ENCODE results near the gene TUBGCP6.

The TUBGCP6 gene

DNA sequence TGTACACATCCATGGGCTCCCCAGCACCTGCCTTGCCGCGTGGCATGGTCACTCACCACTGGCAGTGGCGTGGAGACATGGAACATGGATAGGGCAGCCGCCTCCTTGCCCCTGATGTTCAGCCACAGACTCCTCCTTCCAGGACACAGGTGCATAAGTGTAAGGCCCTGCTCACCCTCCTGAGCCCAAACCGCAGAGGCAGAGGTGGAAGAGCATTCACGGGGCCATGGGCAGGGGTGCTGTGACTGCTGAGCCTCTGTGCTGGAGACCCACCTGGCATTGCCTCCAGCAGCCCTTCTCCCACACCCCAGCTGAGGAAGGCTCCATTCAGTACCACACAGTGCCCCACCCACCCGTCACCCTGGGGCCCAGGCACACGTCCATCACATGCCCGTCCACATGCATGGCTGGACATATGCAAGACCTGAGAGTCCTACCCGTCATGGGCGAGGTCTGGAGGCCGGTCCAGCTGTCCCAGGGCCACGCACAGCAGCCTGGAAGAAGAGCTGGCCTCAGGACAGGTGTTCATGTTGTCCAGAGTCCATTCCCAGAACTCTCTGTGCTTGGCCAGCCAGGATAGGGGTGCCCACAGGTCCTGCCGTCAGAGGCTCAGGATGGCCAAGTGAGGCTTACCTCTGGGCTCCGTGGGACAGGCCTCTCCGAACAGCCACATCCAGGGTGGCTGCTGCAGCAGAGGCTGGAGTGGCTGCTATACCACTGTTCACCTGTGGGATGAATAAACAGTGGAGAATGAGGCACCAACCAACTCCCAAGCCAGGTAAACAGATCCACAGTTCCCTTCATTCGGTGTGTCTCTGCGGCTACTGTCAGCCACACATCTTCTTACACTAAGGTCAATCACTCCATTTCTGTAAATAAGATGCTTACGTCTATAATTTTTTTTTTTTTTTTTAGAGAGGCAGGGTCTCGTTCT lies 1.7 kb upstream of the TUBGCP6 start:
- DNase-seq (ENCODE audit: insufficient read length) (no peak), FAIRE-seq (peak; percentile 5)
- TF ChIP-seq POLR2A (IDR thresholded peaks at IDR 0.05; ENCODE audit: low read depth, low read length): no peak; the same call in 1 of the 2 replicates
- TF ChIP-seq POLR2AphosphoS5 (IDR thresholded peaks at IDR 0.05; ENCODE audit: low read depth, low read length): 0 out of 2 replicates have a peak, but pooled peaks have one; percentile 19

- no peak for TF ChIP-seq POLR2AphosphoS5 (IDR thresholded peaks at IDR 0.05; ENCODE audit: low read depth, low read length)
- TF ChIP-seq TAF1 (IDR thresholded peaks at IDR 0.05; ENCODE audit: borderline replicate concordance, low read depth, low read length): no peak
- no peak; the same call in 1 of the 2 replicates for TF ChIP-seq POLR2A (IDR thresholded peaks at IDR 0.05; ENCODE audit: low read depth, low read length)
- DNase-seq (ENCODE audit: insufficient read length) (no peak), FAIRE-seq (no peak)
Measured at GRCh38 chr22:50245214-50246072, 620 bp upstream of the TUBGCP6 start.

- peak; percentile 91 for FAIRE-seq
- TF ChIP-seq POLR2AphosphoS5 (IDR thresholded peaks at IDR 0.05; ENCODE audit: low read depth, low read length) (no peak), POLR2A (IDR thresholded peaks at IDR 0.05; ENCODE audit: low read depth, low read length) (no peak), TAF1 (IDR thresholded peaks at IDR 0.05; ENCODE audit: borderline replicate concordance, low read depth, low read length) (no peak)
- DNase-seq (ENCODE audit: insufficient read length): no peak
Measured at GRCh38 chr22:50243685-50244419, 971 bp downstream of the TUBGCP6 start.

- TF ChIP-seq TAF1 (IDR thresholded peaks at IDR 0.05; ENCODE audit: borderline replicate concordance, low read depth, low read length) (no peak), POLR2AphosphoS5 (IDR thresholded peaks at IDR 0.05; ENCODE audit: low read depth, low read length) (no peak), POLR2A (IDR thresholded peaks at IDR 0.05; ENCODE audit: low read depth, low read length) (no peak)
- FAIRE-seq (peak; percentile 53), DNase-seq (ENCODE audit: insufficient read length) (no peak)
Measured at GRCh38 chr22:50242406-50242949, 2.3 kb downstream of the TUBGCP6 start.

DNA sequence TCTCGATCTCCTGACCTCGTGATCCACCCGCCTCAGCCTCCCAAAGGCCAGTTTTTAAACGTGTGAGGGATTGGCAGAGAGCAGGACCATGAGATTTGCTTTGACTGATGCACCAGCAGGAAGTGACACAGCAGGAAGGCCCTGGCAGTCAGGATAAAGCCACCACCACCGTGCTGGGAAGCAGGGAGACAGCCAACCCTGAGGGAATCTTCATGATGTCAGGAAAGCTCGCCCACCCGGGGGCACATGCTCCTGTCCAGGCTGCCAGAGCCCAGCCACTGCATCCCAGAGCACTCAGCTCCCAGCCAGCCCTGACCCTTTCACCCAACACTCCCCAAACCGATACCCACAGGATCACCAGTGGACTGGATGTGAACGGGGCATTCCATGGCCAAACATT lies 6.1 kb downstream of the TUBGCP6 start:
- DNase-seq (ENCODE audit: insufficient read length): no peak
- FAIRE-seq: no peak
- no peak for TF ChIP-seq POLR2A (IDR thresholded peaks at IDR 0.05; ENCODE audit: low read depth, low read length)

GRCh38 chr22:50236731-50237409 lies 8.0 kb downstream of the TUBGCP6 start:
- DNase-seq (ENCODE audit: insufficient read length): no peak
- peak; percentile 53 for FAIRE-seq
- TF ChIP-seq POLR2A (IDR thresholded peaks at IDR 0.05; ENCODE audit: low read depth, low read length): no peak
- no peak for TF ChIP-seq TAF1 (IDR thresholded peaks at IDR 0.05; ENCODE audit: borderline replicate concordance, low read depth, low read length)
- no peak for TF ChIP-seq POLR2AphosphoS5 (IDR thresholded peaks at IDR 0.05; ENCODE audit: low read depth, low read length)

DNA sequence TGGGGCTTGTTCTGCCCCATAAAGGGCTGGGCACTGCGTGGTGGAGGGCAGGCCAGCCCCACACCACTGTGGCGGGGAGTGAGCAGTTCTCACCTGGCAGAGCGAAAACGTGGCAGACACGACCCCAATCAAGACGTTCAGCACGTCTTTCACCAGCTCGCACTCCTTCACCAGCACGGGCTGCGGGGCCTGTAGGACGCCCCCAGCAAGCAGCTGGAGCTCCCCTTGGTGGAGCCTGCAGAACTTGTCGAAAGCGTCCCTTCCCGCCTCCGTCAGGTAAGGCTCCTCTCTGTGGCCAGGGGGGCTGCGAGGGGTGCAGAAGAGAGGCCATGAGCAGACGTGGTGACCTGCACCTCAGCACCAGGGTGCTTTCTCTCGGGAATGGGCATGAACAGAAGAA lies 11.6 kb downstream of the TUBGCP6 start:
- no peak for TF ChIP-seq POLR2A (IDR thresholded peaks at IDR 0.05; ENCODE audit: low read depth, low read length)
- TF ChIP-seq TAF1 (IDR thresholded peaks at IDR 0.05; ENCODE audit: borderline replicate concordance, low read depth, low read length): no peak
- TF ChIP-seq POLR2AphosphoS5 (IDR thresholded peaks at IDR 0.05; ENCODE audit: low read depth, low read length): no peak
- FAIRE-seq: no peak
- DNase-seq (ENCODE audit: insufficient read length): no peak

GRCh38 chr22:50232481-50233151 lies 12.2 kb downstream of the TUBGCP6 start:
- DNase-seq (ENCODE audit: insufficient read length): no peak
- no peak for FAIRE-seq
- TF ChIP-seq TAF1 (IDR thresholded peaks at IDR 0.05; ENCODE audit: borderline replicate concordance, low read depth, low read length) (no peak), POLR2A (IDR thresholded peaks at IDR 0.05; ENCODE audit: low read depth, low read length) (no peak), POLR2AphosphoS5 (IDR thresholded peaks at IDR 0.05; ENCODE audit: low read depth, low read length) (no peak)

GRCh38 chr22:50229370-50229769 lies 15.5 kb downstream of the TUBGCP6 start:
- DNase-seq (ENCODE audit: insufficient read length): no peak
- no peak for FAIRE-seq
- no peak for TF ChIP-seq POLR2A (IDR thresholded peaks at IDR 0.05; ENCODE audit: low read depth, low read length)
- TF ChIP-seq TAF1 (IDR thresholded peaks at IDR 0.05; ENCODE audit: borderline replicate concordance, low read depth, low read length): no peak
- TF ChIP-seq POLR2AphosphoS5 (IDR thresholded peaks at IDR 0.05; ENCODE audit: low read depth, low read length): no peak

DNA sequence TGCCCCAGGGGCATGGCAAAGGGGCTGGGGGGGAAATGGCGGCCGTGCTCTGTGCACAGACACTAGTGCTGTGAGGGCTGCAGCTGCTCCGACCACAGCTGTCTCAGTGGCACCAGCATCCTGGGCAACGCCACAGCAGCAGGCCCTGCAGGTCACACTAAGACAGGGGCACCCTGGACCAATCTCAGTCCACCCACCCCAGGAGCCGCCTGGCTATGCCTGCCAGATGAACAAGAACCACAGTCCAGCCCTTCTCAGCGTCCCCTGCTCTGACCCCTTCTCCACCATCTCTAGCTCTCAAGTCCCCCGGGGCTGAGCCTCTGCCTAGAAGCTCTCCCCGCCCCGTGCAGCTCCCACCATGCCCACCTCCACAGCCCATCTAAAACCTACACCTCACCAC lies 16.5 kb downstream of the TUBGCP6 start:
- TF ChIP-seq POLR2AphosphoS5 (IDR thresholded peaks at IDR 0.05; ENCODE audit: low read depth, low read length) (no peak), POLR2A (IDR thresholded peaks at IDR 0.05; ENCODE audit: low read depth, low read length) (no peak), TAF1 (IDR thresholded peaks at IDR 0.05; ENCODE audit: borderline replicate concordance, low read depth, low read length) (no peak)
- DNase-seq (ENCODE audit: insufficient read length): no peak
- FAIRE-seq: no peak

Data from GM12892 (cell line).